ENCODE results near the gene LRG1. TPM values are rescaled to one million over a fixed set of nuclear protein-coding genes. Genes with fewer than 3 reads are reported as not detected.

LRG1 gene
- total and polyA plus RNA-seq, 7 donors = 0.36 to 21.0 (median 2.4) TPM; not detected in 1

GRCh38 chr19:4580021-4580901 lies 40.4 kb upstream of the LRG1 start:
- peak overlapping the region in 1 of 4 donors; percentile 55 for H3K27ac ChIP-seq

GRCh38 chr19:4579389-4579788 lies 39.6 kb upstream of the LRG1 start:
- peaks cover 21 to 91% (median 84%) of the 10 kb centered on the region in 3 donors for H3K27me3 ChIP-seq
- WGBS, 2 donors = 69 to 71% methylated on average over 8 of the region's 8 CpGs
- H3K27ac ChIP-seq = no peak overlapping the region
- no peak overlapping the region for H3K4me3 ChIP-seq
- H3K4me1 ChIP-seq = peaks cover 0 to 19% (median 16%) of the 10 kb centered on the region in 4 donors
- no peaks in the 10 kb centered on the region for H3K36me3 ChIP-seq
- no peaks in the 10 kb centered on the region for H3K9me3 ChIP-seq
- intact Hi-C loops (cut with DNase I) = loop anchor here (5.0 kb wide), 1 partner anchor 58 kb away; the partner anchor contains the start of gene TNFAIP8L1
- no peak for DNase-seq
- no peak for TF ChIP-seq CTCF (IDR thresholded peaks at IDR 0.05)
- TF ChIP-seq POLR2A (IDR thresholded peaks at IDR 0.05) = no peak
- no peak for TF ChIP-seq POLR2AphosphoS5 (IDR thresholded peaks at IDR 0.05)
- TF ChIP-seq EP300 (IDR thresholded peaks at IDR 0.05) = no peak

More at GRCh38 chr19:4580021-4580901, 40.4 kb upstream of the LRG1 start:
- no peaks in the 10 kb centered on the region for H3K36me3 ChIP-seq
- no peak for DNase-seq
- H3K9me3 ChIP-seq = no peaks in the 10 kb centered on the region
- intact Hi-C loops (cut with DNase I) = no loop called here
- peak overlapping the region in 3 of 4 donors; percentile 24 to 34 (median 34) for H3K4me3 ChIP-seq
- TF ChIP-seq CTCF (IDR thresholded peaks at IDR 0.05) (no peak), EP300 (IDR thresholded peaks at IDR 0.05) (no peak), POLR2A (IDR thresholded peaks at IDR 0.05) (no peak), POLR2AphosphoS5 (IDR thresholded peaks at IDR 0.05) (no peak)
- peaks cover 27 to 91% (median 85%) of the 10 kb centered on the region in 3 donors for H3K27me3 ChIP-seq
- H3K4me1 ChIP-seq = peaks cover 0 to 26% (median 24%) of the 10 kb centered on the region in 4 donors
- 5 to 7% methylated on average over 50 of the region's 50 CpGs for WGBS, 2 donors

GRCh38 chr19:4578552-4579248 lies 38.9 kb upstream of the LRG1 start:
- Histone ChIP-seq H3K27me3 (peaks cover 15 to 89% (median 82%) of the 10 kb centered on the region in 3 donors), H3K27ac (no peak overlapping the region), H3K4me3 (no peak overlapping the region), H3K9me3 (no peaks in the 10 kb centered on the region), H3K4me1 (peaks cover 0 to 12% (median 11%) of the 10 kb centered on the region in 4 donors), H3K36me3 (no peaks in the 10 kb centered on the region)
- intact Hi-C loops (cut with DNase I) = loop anchor here (5.0 kb wide), 1 partner anchor 59 kb away; the partner anchor contains the start of gene TNFAIP8L1
- 31 to 67% methylated on average over 11 of the region's 11 CpGs for WGBS, 2 donors
- TF ChIP-seq CTCF (IDR thresholded peaks at IDR 0.05) = no peak
- TF ChIP-seq POLR2A (IDR thresholded peaks at IDR 0.05) = no peak
- no peak for TF ChIP-seq EP300 (IDR thresholded peaks at IDR 0.05)
- no peak for TF ChIP-seq POLR2AphosphoS5 (IDR thresholded peaks at IDR 0.05)
- no peak for DNase-seq

- TF ChIP-seq POLR2AphosphoS5 (IDR thresholded peaks at IDR 0.05) = no peak
- TF ChIP-seq EP300 (IDR thresholded peaks at IDR 0.05) = no peak
- TF ChIP-seq POLR2A (IDR thresholded peaks at IDR 0.05) = no peak
- TF ChIP-seq CTCF (IDR thresholded peaks at IDR 0.05) = no peak
- Histone ChIP-seq H3K27ac (no peak overlapping the region), H3K27me3 (peaks cover 15 to 83% (median 70%) of the 10 kb centered on the region in 3 donors), H3K4me1 (peaks cover 0 to 12% (median 11%) of the 10 kb centered on the region in 4 donors), H3K36me3 (no peaks in the 10 kb centered on the region), H3K4me3 (no peak overlapping the region), H3K9me3 (no peaks in the 10 kb centered on the region)
- DNase-seq = no peak
- WGBS, 2 donors = 70 to 88% methylated on average over 5 of the region's 5 CpGs
- intact Hi-C loops (cut with DNase I) = loop anchor here (5.0 kb wide), 1 partner anchor 60 kb away; the partner anchor contains the start of gene TNFAIP8L1
These were observed 37.4 kb upstream of the LRG1 start for GRCh38 chr19:4577020-4577782.
